Liver (tissue), 9 donors: Measurements from ENCODE around the gene CDK9. TPM values are rescaled to one million over a fixed set of nuclear protein-coding genes. Genes with fewer than 3 reads are reported as not detected.

Experiments
- DNase-seq: peaks from one replicate; pipeline ENCODE4 v3.0.0-alpha.2; 2017; ENCODE audit warnings: low spot score
- H3K27ac ChIP-seq, 2 donors: one replicate each; pipeline ENCODE4 v1.7.0; 2013; ENCODE audit warnings: inconsistent platforms in 2 of 2, low read length in 2 of 2, control low read depth in 1 of 2, low read depth in 1 of 2, mild to moderate bottlenecking in 1 of 2
- H3K27me3 ChIP-seq, 4 donors: one replicate each; pipeline versions ENCODE4 v1.6.1 to v1.7.0; 2013; ENCODE audit warnings: low read length in 3 of 4, inconsistent platforms in 1 of 4, mild to moderate bottlenecking in 1 of 4, moderate library complexity in 1 of 4; ENCODE audit not compliant: control insufficient read depth in 4 of 4, insufficient read depth in 4 of 4
- H3K36me3 ChIP-seq, 4 donors: one replicate each; pipeline versions ENCODE4 v1.6.1 to v1.7.0; 2013; ENCODE audit warnings: low read length in 3 of 4, mild to moderate bottlenecking in 3 of 4, low read depth in 1 of 4, moderate library complexity in 1 of 4; ENCODE audit not compliant: control insufficient read depth in 4 of 4, insufficient read depth in 3 of 4
- H3K4me1 ChIP-seq, 4 donors: one replicate each; pipeline versions ENCODE4 v1.6.1 to v1.7.0; 2013; ENCODE audit warnings: low read length in 3 of 4, mild to moderate bottlenecking in 3 of 4, moderate library complexity in 1 of 4; ENCODE audit not compliant: control insufficient read depth in 4 of 4, insufficient read depth in 4 of 4
- H3K4me3 ChIP-seq, 3 donors: one replicate each; pipeline versions ENCODE4 v1.6.1 to v1.7.0; 2013; ENCODE audit warnings: low read length in 3 of 3, control low read depth in 1 of 3, low read depth in 1 of 3, mild to moderate bottlenecking in 1 of 3
- H3K9ac ChIP-seq, 2 donors: one replicate each; pipeline ENCODE4 v1.7.0; 2013; ENCODE audit warnings: low read length in 2 of 2, mild to moderate bottlenecking in 2 of 2, moderate library complexity in 2 of 2, control low read depth in 1 of 2, low read depth in 1 of 2
- H3K9me3 ChIP-seq, 4 donors: one replicate each; pipeline versions ENCODE4 v1.6.1 to v1.7.0; 2013; ENCODE audit warnings: low read length in 3 of 4; ENCODE audit not compliant: control insufficient read depth in 4 of 4
- EGR1 ChIP-seq, 2 donors: IDR thresholded peaks; 2 replicates each; pipeline ENCODE4 v1.6.1; 2016 to 2018; ENCODE audit warnings: antibody characterized with exemption in 2 of 2, low read depth in 2 of 2
- JUND ChIP-seq, 2 donors: IDR thresholded peaks; 2 replicates each; pipeline ENCODE4 v1.6.1; 2016; ENCODE audit warnings: antibody characterized with exemption in 2 of 2
- MAX ChIP-seq: IDR thresholded peaks from 2 replicates; pipeline ENCODE4 v1.6.1; 2016; ENCODE audit warnings: antibody characterized with exemption
- NR2F2 ChIP-seq: IDR thresholded peaks from 2 replicates; pipeline ENCODE4 v1.6.1; 2016; ENCODE audit warnings: antibody characterized with exemption
- RAD21 ChIP-seq, 2 donors: IDR thresholded peaks; 2 replicates each; pipeline ENCODE4 v1.6.1; 2016; ENCODE audit warnings: antibody characterized with exemption in 2 of 2, mild to moderate bottlenecking in 2 of 2
- REST ChIP-seq: IDR thresholded peaks from 2 replicates; pipeline ENCODE4 v1.6.1; 2016; ENCODE audit warnings: antibody characterized with exemption, mild to moderate bottlenecking
- SP1 ChIP-seq: IDR thresholded peaks from 2 replicates; pipeline ENCODE4 v1.6.1; 2018; ENCODE audit warnings: antibody characterized with exemption, mild to moderate bottlenecking
- ZBTB33 ChIP-seq: IDR thresholded peaks from 2 replicates; pipeline ENCODE4 v1.6.1; 2016; ENCODE audit warnings: antibody characterized with exemption
- WGBS: extraction: QIAGEN DNeasy Blood & Tissue Kit; methylation state at CpG from one replicate; pipeline ENCODE4 v1.1.7; 2013; 5-methylcytosine and 5-hydroxymethylcytosine counted together
- polyA plus RNA-seq, 2 donors: library from polyadenylated mRNA; stranded (reverse) in 1 of 2; unstranded in 1 of 2; fragments of 200-250 nt in 1 of 2; fragments of >200 nt in 1 of 2; fragmentation: Nextera tagmentation in 1 of 2; extraction: Ambion mirVana in 1 of 2; gene quantifications; one replicate each; pipeline versions ENCODE4 v1.2.1 to v1.2.3, GENCODE V29; 2013 to 2015
- total RNA-seq, 2 donors: library from RNA; depleted of rRNA; stranded (reverse); fragments of >200 nt; gene quantifications; one replicate each; pipeline ENCODE4 v1.2.3, GENCODE V29; 2014
- TF ChIP-seq, protein P1 (sequence below): IDR thresholded peaks from 2 replicates; pipeline ENCODE4 v1.6.1; 2016; ENCODE audit warnings: antibody characterized with exemption
- donor health status: healthy.
- donor health status: healthy.
- donor health status: healthy.
- donor health status: healthy.
- donor health status: healthy.

CDK9 gene
- total and polyA plus RNA-seq, 4 donors, result 31.8 to 41.4 (median 36.8) TPM

GRCh38 chr9:127816362-127816725, 30.5 kb downstream of the CDK9 start:
- no peak overlapping the region for H3K4me3 ChIP-seq
- H3K9me3 ChIP-seq, result no peaks in the 10 kb centered on the region
- WGBS, result 77% methylated on average over 3 of the region's 3 CpGs
- H3K36me3 ChIP-seq, result peaks cover 21 to 47% (median 26%) of the 10 kb centered on the region in 4 donors
- no peak for DNase-seq
- no peaks in the 10 kb centered on the region for H3K4me1 ChIP-seq
- H3K9ac ChIP-seq, result no peak overlapping the region
- no peaks in the 10 kb centered on the region for H3K27me3 ChIP-seq
- H3K27ac ChIP-seq, result no peak overlapping the region
- TF ChIP-seq SP1 (no peak), ZBTB33 (no peak), JUND (IDR thresholded peaks at IDR 0.05) (no peak), RAD21 (IDR thresholded peaks at IDR 0.05) (no peak), EGR1 (IDR thresholded peaks at IDR 0.05; ENCODE audit: low read depth in 2 of 2) (no peak), MAX (no peak), NR2F2 (peak; percentile 33)
- TF ChIP-seq, protein P1, sequence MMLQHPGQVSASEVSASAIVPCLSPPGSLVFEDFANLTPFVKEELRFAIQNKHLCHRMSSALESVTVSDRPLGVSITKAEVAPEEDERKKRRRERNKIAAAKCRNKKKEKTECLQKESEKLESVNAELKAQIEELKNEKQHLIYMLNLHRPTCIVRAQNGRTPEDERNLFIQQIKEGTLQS, result no peak

DNA sequence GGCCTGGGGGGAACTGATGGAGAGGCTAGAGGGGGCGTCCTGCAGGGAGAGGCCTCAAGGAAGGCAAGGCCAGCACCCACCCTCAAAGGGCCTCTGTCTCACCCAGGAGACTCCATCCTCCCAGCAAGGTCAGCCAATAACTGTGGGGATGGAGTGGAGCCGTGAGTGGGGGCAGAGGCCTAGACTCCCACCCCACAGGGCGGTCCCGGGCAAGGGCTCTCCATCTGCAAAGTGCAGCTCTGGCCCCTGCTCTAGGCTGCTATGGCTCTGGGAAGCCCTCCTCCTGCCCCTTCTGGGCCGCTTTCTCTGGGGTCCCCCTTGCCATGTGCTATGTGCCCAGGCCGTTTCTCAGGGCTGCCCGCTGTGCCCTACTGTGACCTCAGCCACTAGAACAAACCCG, 30.9 kb downstream of the CDK9 start:
- no peak overlapping the region for H3K27ac ChIP-seq
- no peaks in the 10 kb centered on the region for H3K27me3 ChIP-seq
- WGBS, result 88% methylated on average over 8 of the region's 8 CpGs
- no peaks in the 10 kb centered on the region for H3K4me1 ChIP-seq
- no peak for TF ChIP-seq REST
- TF ChIP-seq SP1, result no peak
- no peak for TF ChIP-seq NR2F2
- TF ChIP-seq ZBTB33, result no peak
- no peaks in the 10 kb centered on the region for H3K9me3 ChIP-seq
- peaks cover 21 to 47% (median 26%) of the 10 kb centered on the region in 4 donors for H3K36me3 ChIP-seq
- no peak for DNase-seq
- H3K4me3 ChIP-seq, result no peak overlapping the region
- no peak overlapping the region for H3K9ac ChIP-seq
